Measurements from ENCODE around the gene SLC9A1.

- TF ChIP-seq CTCF (IDR thresholded peaks at IDR 0.05): no peak
- no peak for TF ChIP-seq POLR2A (IDR thresholded peaks at IDR 0.05)
Measured at GRCh38 chr1:27154469-27154990, 395 bp downstream of the SLC9A1 start.

All from right lobe of liver (tissue), 4 donors.